ENCODE results near the gene ZBTB37.

Gene ZBTB37

GRCh38 chr1:173894189-173894588 is 26.0 kb downstream of the ZBTB37 start:
- H3K27ac ChIP-seq: no peak overlapping the region
- no peak for TF ChIP-seq CTCF (conservative IDR thresholded peaks at IDR 0.05)

GRCh38 chr1:173900427-173900826 is 32.2 kb downstream of the ZBTB37 start:
- no peak overlapping the region for H3K27ac ChIP-seq
- no peak for TF ChIP-seq ZFX (IDR thresholded peaks at IDR 0.05)

GRCh38 chr1:173900992-173901391 is 32.8 kb downstream of the ZBTB37 start:
- no peak for TF ChIP-seq CTCF (conservative IDR thresholded peaks at IDR 0.05)
- no peak for TF ChIP-seq ZFX (IDR thresholded peaks at IDR 0.05)
- no peak overlapping the region for H3K27ac ChIP-seq

- no peak overlapping the region for H3K27ac ChIP-seq
- TF ChIP-seq CTCF (conservative IDR thresholded peaks at IDR 0.05) (no peak), ZFX (IDR thresholded peaks at IDR 0.05) (no peak)
Measured at GRCh38 chr1:173903827-173904531, 35.8 kb downstream of the ZBTB37 start.

- no peak for TF ChIP-seq ZFX (IDR thresholded peaks at IDR 0.05)
- TF ChIP-seq CTCF (conservative IDR thresholded peaks at IDR 0.05): no peak
- no peak overlapping the region for H3K27ac ChIP-seq
Measured at GRCh38 chr1:173913111-173913510, 44.9 kb downstream of the ZBTB37 start.

GRCh38 chr1:173914366-173914871 is 46.2 kb downstream of the ZBTB37 start:
- TF ChIP-seq CTCF (conservative IDR thresholded peaks at IDR 0.05): peak; percentile 91
- TF ChIP-seq ZFX (IDR thresholded peaks at IDR 0.05): no peak
- no peak overlapping the region for H3K27ac ChIP-seq

GRCh38 chr1:173915596-173915995 is 47.4 kb downstream of the ZBTB37 start:
- H3K27ac ChIP-seq: no peak overlapping the region
- TF ChIP-seq ZFX (IDR thresholded peaks at IDR 0.05) (no peak), CTCF (conservative IDR thresholded peaks at IDR 0.05) (no peak)

GRCh38 chr1:173916667-173917066 is 48.5 kb downstream of the ZBTB37 start:
- no peak overlapping the region for H3K27ac ChIP-seq
- no peak for TF ChIP-seq ZFX (IDR thresholded peaks at IDR 0.05)
- TF ChIP-seq CTCF (conservative IDR thresholded peaks at IDR 0.05): no peak

All from C4-2B (cell line).